GM18526 (cell line): Measurements from ENCODE around the gene CDC73.

Experiments
- POLR2A ChIP-seq: IDR thresholded peaks from 3 replicates; pipeline ENCODE4 v1.6.1; 2011; ENCODE audit not compliant: insufficient read length; ENCODE audit errors: extremely low read depth

Gene CDC73

GRCh38 chr1:193281894-193282293 is 160.1 kb downstream of the CDC73 start:
- TF ChIP-seq POLR2A, result no peak

- no peak for TF ChIP-seq POLR2A
These were observed 161.2 kb downstream of the CDC73 start for GRCh38 chr1:193283016-193283415.

GRCh38 chr1:193284219-193284618 is 162.4 kb downstream of the CDC73 start:
- TF ChIP-seq POLR2A, result no peak

GRCh38 chr1:193285641-193286040 is 163.8 kb downstream of the CDC73 start:
- no peak for TF ChIP-seq POLR2A

GRCh38 chr1:193293726-193294125 is 171.9 kb downstream of the CDC73 start:
- no peak for TF ChIP-seq POLR2A

GRCh38 chr1:193299038-193299437 is 177.2 kb downstream of the CDC73 start:
- TF ChIP-seq POLR2A, result no peak

- TF ChIP-seq POLR2A, result no peak
These were observed 179.9 kb downstream of the CDC73 start for GRCh38 chr1:193301746-193302145.

GRCh38 chr1:193303849-193304248 is 182.0 kb downstream of the CDC73 start:
- TF ChIP-seq POLR2A, result no peak
